ENCODE measurements around the gene F5. TPM values are rescaled to one million over a fixed set of nuclear protein-coding genes. Genes with fewer than 3 reads are reported as not detected.

F5 gene
- total and polyA plus RNA-seq, 2 experiments from 2014 or later, result 0.16 TPM; not detected in 1

- H3K4me1 Mint-ChIP-seq, result peaks cover 8% of the 10 kb centered on the region
- H3K36me3 ChIP-seq (ENCODE audit: insufficient read depth), result peaks cover 3% of the 10 kb centered on the region
These were observed 111.8 kb downstream of the F5 start for GRCh38 chr1:169474302-169474995.

More at GRCh38 chr1:169474302-169474995, 111.8 kb downstream of the F5 start:
- Histone ChIP-seq H3K27ac (ENCODE audit: low read depth) (no peak overlapping the region), H3K27me3 (ENCODE audit: insufficient read depth) (no peaks in the 10 kb centered on the region), H3F3A (replicated peaks; ENCODE audit: low read depth) (no peaks in the 10 kb centered on the region), H3K4me3 (no peak overlapping the region), H2AFZ (no peak overlapping the region), H3K9me2 (ENCODE audit: insufficient read depth) (no peaks in the 10 kb centered on the region), H3K4me1 (ENCODE audit: insufficient read depth) (peaks cover 9% of the 10 kb centered on the region), H3K79me2 (replicated peaks; ENCODE audit: insufficient read depth) (peaks cover 37% of the 10 kb centered on the region), H4K20me1 (replicated peaks; ENCODE audit: insufficient read depth) (peaks cover 7% of the 10 kb centered on the region; the same call in 1 of the 2 replicates), H3K4me2 (no peak overlapping the region)
- ATAC-seq (no peak), DNase-seq (ENCODE audit: low spot score) (no peak)
- no peak overlapping the region for H3K27ac Mint-ChIP-seq
- TF ChIP-seq, protein P1, sequence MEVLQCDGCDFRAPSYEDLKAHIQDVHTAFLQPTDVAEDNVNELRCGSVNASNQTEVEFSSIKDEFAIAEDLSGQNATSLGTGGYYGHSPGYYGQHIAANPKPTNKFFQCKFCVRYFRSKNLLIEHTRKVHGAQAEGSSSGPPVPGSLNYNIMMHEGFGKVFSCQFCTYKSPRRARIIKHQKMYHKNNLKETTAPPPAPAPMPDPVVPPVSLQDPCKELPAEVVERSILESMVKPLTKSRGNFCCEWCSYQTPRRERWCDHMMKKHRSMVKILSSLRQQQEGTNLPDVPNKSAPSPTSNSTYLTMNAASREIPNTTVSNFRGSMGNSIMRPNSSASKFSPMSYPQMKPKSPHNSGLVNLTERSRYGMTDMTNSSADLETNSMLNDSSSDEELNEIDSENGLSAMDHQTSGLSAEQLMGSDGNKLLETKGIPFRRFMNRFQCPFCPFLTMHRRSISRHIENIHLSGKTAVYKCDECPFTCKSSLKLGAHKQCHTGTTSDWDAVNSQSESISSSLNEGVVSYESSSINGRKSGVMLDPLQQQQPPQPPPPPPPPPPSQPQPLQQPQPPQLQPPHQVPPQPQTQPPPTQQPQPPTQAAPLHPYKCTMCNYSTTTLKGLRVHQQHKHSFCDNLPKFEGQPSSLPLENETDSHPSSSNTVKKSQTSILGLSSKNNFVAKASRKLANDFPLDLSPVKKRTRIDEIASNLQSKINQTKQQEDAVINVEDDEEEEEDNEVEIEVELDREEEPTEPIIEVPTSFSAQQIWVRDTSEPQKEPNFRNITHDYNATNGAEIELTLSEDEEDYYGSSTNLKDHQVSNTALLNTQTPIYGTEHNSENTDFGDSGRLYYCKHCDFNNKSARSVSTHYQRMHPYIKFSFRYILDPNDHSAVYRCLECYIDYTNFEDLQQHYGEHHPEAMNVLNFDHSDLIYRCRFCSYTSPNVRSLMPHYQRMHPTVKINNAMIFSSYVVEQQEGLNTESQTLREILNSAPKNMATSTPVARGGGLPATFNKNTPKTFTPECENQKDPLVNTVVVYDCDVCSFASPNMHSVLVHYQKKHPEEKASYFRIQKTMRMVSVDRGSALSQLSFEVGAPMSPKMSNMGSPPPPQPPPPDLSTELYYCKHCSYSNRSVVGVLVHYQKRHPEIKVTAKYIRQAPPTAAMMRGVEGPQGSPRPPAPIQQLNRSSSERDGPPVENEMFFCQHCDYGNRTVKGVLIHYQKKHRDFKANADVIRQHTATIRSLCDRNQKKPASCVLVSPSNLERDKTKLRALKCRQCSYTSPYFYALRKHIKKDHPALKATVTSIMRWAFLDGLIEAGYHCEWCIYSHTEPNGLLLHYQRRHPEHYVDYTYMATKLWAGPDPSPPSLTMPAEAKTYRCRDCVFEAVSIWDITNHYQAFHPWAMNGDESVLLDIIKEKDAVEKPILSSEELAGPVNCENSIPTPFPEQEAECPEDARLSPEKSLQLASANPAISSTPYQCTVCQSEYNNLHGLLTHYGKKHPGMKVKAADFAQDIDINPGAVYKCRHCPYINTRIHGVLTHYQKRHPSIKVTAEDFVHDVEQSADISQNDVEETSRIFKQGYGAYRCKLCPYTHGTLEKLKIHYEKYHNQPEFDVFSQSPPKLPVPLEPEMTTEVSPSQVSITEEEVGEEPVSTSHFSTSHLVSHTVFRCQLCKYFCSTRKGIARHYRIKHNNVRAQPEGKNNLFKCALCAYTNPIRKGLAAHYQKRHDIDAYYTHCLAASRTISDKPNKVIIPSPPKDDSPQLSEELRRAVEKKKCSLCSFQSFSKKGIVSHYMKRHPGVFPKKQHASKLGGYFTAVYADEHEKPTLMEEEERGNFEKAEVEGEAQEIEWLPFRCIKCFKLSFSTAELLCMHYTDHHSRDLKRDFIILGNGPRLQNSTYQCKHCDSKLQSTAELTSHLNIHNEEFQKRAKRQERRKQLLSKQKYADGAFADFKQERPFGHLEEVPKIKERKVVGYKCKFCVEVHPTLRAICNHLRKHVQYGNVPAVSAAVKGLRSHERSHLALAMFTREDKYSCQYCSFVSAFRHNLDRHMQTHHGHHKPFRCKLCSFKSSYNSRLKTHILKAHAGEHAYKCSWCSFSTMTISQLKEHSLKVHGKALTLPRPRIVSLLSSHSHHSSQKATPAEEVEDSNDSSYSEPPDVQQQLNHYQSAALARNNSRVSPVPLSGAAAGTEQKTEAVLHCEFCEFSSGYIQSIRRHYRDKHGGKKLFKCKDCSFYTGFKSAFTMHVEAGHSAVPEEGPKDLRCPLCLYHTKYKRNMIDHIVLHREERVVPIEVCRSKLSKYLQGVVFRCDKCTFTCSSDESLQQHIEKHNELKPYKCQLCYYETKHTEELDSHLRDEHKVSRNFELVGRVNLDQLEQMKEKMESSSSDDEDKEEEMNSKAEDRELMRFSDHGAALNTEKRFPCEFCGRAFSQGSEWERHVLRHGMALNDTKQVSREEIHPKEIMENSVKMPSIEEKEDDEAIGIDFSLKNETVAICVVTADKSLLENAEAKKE (CRISPR knock-in tag; IDR thresholded peaks at IDR 0.05), result no peak
- TF ChIP-seq, protein P2, sequence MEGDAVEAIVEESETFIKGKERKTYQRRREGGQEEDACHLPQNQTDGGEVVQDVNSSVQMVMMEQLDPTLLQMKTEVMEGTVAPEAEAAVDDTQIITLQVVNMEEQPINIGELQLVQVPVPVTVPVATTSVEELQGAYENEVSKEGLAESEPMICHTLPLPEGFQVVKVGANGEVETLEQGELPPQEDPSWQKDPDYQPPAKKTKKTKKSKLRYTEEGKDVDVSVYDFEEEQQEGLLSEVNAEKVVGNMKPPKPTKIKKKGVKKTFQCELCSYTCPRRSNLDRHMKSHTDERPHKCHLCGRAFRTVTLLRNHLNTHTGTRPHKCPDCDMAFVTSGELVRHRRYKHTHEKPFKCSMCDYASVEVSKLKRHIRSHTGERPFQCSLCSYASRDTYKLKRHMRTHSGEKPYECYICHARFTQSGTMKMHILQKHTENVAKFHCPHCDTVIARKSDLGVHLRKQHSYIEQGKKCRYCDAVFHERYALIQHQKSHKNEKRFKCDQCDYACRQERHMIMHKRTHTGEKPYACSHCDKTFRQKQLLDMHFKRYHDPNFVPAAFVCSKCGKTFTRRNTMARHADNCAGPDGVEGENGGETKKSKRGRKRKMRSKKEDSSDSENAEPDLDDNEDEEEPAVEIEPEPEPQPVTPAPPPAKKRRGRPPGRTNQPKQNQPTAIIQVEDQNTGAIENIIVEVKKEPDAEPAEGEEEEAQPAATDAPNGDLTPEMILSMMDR (conservative IDR thresholded peaks at IDR 0.05; ENCODE audit: low read depth in 2 of 2), result no peak
- TF ChIP-seq ZNF331 (CRISPR knock-in tag; IDR thresholded peaks at IDR 0.05; ENCODE audit: low read depth), result no peak
- TF ChIP-seq JUNB (IDR thresholded peaks at IDR 0.05; ENCODE audit: unreplicated experiment), result no peak
- no peak for TF ChIP-seq REST (IDR thresholded peaks at IDR 0.05; ENCODE audit: unreplicated experiment)
- TF ChIP-seq ETS1 (IDR thresholded peaks at IDR 0.05), result no peak
- TF ChIP-seq EZH2 (IDR thresholded peaks at IDR 0.05; ENCODE audit: low read depth, unreplicated experiment), result no peak
- no peak for TF ChIP-seq POLR2AphosphoS5 (IDR thresholded peaks at IDR 0.05; ENCODE audit: low read depth)
- no peak for TF ChIP-seq NANOG (IDR thresholded peaks at IDR 0.05; ENCODE audit: borderline replicate concordance)
- TF ChIP-seq STAT1 (IDR thresholded peaks at IDR 0.05; ENCODE audit: unreplicated experiment), result no peak
- H3K27me3 Mint-ChIP-seq (ENCODE audit: insufficient read depth, low read depth, poor library complexity), result peaks cover 2% of the 10 kb centered on the region
- peaks cover 13% of the 10 kb centered on the region for H3K36me3 Mint-ChIP-seq (ENCODE audit: low read depth)
- no peaks in the 10 kb centered on the region for H3K9me3 Mint-ChIP-seq
- no peak overlapping the region for H3K4me3 Mint-ChIP-seq
